Measurements from ENCODE around the gene ERAP2. TPM values are rescaled to one million over a fixed set of nuclear protein-coding genes. Genes with fewer than 3 reads are reported as not detected.

Gene ERAP2
- total and polyA plus RNA-seq, 11 donors = 0.99 to 30.5 (median 7.0) TPM

DNA sequence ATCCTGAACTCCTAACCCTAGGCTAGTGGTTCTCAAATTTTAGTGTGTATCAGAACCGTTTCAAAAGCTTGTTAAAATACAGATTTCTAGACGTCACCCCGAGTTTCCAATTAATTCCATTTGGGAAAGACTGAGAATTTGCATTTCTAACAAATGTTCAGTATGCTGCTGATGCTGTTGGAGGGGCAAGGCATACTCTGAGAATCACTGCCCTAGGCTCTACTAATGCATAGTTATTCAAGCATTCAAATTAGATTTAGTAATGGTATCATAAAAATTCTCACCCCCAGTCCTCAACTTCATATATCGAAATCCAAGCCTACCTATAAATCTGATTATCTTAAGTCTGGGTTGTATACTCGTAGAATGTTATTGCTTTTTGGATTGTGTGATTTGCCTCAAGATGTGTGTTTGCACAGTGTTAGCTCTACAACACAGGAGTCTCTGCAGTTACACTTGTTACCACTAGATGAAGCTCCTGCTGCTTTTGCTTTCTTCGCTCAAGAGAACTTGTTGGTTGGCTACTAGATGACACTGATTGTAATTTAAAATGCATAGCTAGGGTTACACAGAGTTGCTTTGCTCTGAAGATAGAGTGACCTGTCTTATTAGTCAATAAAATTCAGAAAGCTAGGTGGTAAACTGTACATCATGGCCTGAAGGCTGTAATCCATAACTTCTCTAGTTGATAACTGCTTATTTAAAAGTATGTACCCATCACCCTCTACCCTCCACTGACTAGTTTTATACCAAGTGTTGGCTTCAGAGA is 7.5 kb upstream of the ERAP2 start:
- no peak for DNase-seq
- Histone ChIP-seq H3K27me3 (no peaks in the 10 kb centered on the region), H3K4me1 (no peaks in the 10 kb centered on the region), H3K4me3 (no peak overlapping the region), H3K27ac (no peak overlapping the region), H3K9me3 (no peaks in the 10 kb centered on the region), H3K36me3 (no peaks in the 10 kb centered on the region)
- intact Hi-C loops (cut with DNase I) = loop anchor here in 9 of 10 donors (2.0 to 10.0 kb wide), 6 partner anchors 116 to 294 kb away; partner anchors contain the start of gene LIX1 (in 3 of the 9)
- TF ChIP-seq, protein P1, sequence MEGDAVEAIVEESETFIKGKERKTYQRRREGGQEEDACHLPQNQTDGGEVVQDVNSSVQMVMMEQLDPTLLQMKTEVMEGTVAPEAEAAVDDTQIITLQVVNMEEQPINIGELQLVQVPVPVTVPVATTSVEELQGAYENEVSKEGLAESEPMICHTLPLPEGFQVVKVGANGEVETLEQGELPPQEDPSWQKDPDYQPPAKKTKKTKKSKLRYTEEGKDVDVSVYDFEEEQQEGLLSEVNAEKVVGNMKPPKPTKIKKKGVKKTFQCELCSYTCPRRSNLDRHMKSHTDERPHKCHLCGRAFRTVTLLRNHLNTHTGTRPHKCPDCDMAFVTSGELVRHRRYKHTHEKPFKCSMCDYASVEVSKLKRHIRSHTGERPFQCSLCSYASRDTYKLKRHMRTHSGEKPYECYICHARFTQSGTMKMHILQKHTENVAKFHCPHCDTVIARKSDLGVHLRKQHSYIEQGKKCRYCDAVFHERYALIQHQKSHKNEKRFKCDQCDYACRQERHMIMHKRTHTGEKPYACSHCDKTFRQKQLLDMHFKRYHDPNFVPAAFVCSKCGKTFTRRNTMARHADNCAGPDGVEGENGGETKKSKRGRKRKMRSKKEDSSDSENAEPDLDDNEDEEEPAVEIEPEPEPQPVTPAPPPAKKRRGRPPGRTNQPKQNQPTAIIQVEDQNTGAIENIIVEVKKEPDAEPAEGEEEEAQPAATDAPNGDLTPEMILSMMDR (IDR thresholded peaks at IDR 0.05) = peak; percentile 82 to 94 (median 90)
- TF ChIP-seq POLR2A (IDR thresholded peaks at IDR 0.05) = no peak
- ATAC-seq = peak; percentile 58 to 90 (median 82)
- 53 to 61% (median 56%) methylated on average over 6 of the region's 6 CpGs for WGBS, 4 donors

- no peak for ATAC-seq
- intact Hi-C loops (cut with DNase I) = loop anchor here in 9 of 10 donors (2.0 to 10.0 kb wide), 6 partner anchors 115 to 293 kb away; partner anchors contain the start of gene LIX1 (in 3 of the 9)
These were observed 7.0 kb upstream of the ERAP2 start for GRCh38 chr5:96869372-96869641.

GRCh38 chr5:96870094-96871026 is 5.9 kb upstream of the ERAP2 start:
- TF ChIP-seq, protein P1 (IDR thresholded peaks at IDR 0.05) = no peak
- no peak for TF ChIP-seq POLR2A (IDR thresholded peaks at IDR 0.05)
- 62 to 69% (median 67%) methylated on average over 4 of the region's 4 CpGs for WGBS, 4 donors
- no peaks in the 10 kb centered on the region for H3K9me3 ChIP-seq
- H3K27me3 ChIP-seq = no peaks in the 10 kb centered on the region
- intact Hi-C loops (cut with DNase I) = loop anchor here in 4 of 10 donors (5.0 to 10.0 kb wide), 5 partner anchors 63 to 292 kb away; partner anchors contain the start of genes ERAP1 (in 1 of the 4), LIX1 (in 1 of the 4) and LNPEP (in 1 of the 4)
- H3K4me1 ChIP-seq = peaks cover 0 to 2% (median 0%) of the 10 kb centered on the region in 12 donors
- no peak overlapping the region for H3K27ac ChIP-seq
- no peak overlapping the region for H3K4me3 ChIP-seq
- H3K36me3 ChIP-seq = no peaks in the 10 kb centered on the region
- ATAC-seq = no peak
- DNase-seq = no peak

More at GRCh38 chr5:96869372-96869641, 7.0 kb upstream of the ERAP2 start:
- DNase-seq = no peak
- TF ChIP-seq POLR2A (IDR thresholded peaks at IDR 0.05) = no peak
- TF ChIP-seq, protein P1 (IDR thresholded peaks at IDR 0.05) = no peak
- Histone ChIP-seq H3K27ac (no peak overlapping the region), H3K4me1 (no peaks in the 10 kb centered on the region), H3K27me3 (no peaks in the 10 kb centered on the region), H3K36me3 (no peaks in the 10 kb centered on the region), H3K4me3 (no peak overlapping the region), H3K9me3 (no peaks in the 10 kb centered on the region)

GRCh38 chr5:96871027-96871399 is 5.3 kb upstream of the ERAP2 start:
- no peak overlapping the region for H3K27ac ChIP-seq
- DNase-seq (no peak), ATAC-seq (no peak)
- no peak overlapping the region for H3K4me3 ChIP-seq
- H3K27me3 ChIP-seq = no peaks in the 10 kb centered on the region
- TF ChIP-seq, protein P1 (IDR thresholded peaks at IDR 0.05) = no peak
- TF ChIP-seq POLR2A (IDR thresholded peaks at IDR 0.05) = no peak
- intact Hi-C loops (cut with DNase I) = loop anchor here in 4 of 10 donors (5.0 to 10.0 kb wide), 5 partner anchors 64 to 291 kb away; partner anchors contain the start of genes ERAP1 (in 1 of the 4), LIX1 (in 1 of the 4) and LNPEP (in 1 of the 4)
- H3K9me3 ChIP-seq = no peaks in the 10 kb centered on the region
- 83 to 90% (median 89%) methylated on average over 2 of the region's 2 CpGs for WGBS, 4 donors
- no peaks in the 10 kb centered on the region for H3K36me3 ChIP-seq
- H3K4me1 ChIP-seq = peaks cover 0 to 7% (median 4%) of the 10 kb centered on the region in 12 donors

Measured in heart left ventricle (tissue), 16 donors.